ENCODE data around the gene NOL6. TPM values are rescaled to one million over a fixed set of nuclear protein-coding genes. Genes with fewer than 3 reads are reported as not detected.
"Not testable (repeated sequence)": the region's sequence is repeated elsewhere in the genome, so short reads cannot be mapped to it uniquely, and the experiment has no call there.

The NOL6 gene, protein sequence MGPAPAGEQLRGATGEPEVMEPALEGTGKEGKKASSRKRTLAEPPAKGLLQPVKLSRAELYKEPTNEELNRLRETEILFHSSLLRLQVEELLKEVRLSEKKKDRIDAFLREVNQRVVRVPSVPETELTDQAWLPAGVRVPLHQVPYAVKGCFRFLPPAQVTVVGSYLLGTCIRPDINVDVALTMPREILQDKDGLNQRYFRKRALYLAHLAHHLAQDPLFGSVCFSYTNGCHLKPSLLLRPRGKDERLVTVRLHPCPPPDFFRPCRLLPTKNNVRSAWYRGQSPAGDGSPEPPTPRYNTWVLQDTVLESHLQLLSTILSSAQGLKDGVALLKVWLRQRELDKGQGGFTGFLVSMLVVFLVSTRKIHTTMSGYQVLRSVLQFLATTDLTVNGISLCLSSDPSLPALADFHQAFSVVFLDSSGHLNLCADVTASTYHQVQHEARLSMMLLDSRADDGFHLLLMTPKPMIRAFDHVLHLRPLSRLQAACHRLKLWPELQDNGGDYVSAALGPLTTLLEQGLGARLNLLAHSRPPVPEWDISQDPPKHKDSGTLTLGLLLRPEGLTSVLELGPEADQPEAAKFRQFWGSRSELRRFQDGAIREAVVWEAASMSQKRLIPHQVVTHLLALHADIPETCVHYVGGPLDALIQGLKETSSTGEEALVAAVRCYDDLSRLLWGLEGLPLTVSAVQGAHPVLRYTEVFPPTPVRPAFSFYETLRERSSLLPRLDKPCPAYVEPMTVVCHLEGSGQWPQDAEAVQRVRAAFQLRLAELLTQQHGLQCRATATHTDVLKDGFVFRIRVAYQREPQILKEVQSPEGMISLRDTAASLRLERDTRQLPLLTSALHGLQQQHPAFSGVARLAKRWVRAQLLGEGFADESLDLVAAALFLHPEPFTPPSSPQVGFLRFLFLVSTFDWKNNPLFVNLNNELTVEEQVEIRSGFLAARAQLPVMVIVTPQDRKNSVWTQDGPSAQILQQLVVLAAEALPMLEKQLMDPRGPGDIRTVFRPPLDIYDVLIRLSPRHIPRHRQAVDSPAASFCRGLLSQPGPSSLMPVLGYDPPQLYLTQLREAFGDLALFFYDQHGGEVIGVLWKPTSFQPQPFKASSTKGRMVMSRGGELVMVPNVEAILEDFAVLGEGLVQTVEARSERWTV
- 30.4 to 48.1 TPM (median 31.1 TPM) in 3 replicates for total RNA-seq
- long read RNA-seq, full-length matches to known transcripts: 14 of 46 reads
- long read RNA-seq, partial matches to known transcripts: 8 of 46 reads
- long read RNA-seq, other reads (novel, unspliced or antisense): 24 of 46 reads

DNA sequence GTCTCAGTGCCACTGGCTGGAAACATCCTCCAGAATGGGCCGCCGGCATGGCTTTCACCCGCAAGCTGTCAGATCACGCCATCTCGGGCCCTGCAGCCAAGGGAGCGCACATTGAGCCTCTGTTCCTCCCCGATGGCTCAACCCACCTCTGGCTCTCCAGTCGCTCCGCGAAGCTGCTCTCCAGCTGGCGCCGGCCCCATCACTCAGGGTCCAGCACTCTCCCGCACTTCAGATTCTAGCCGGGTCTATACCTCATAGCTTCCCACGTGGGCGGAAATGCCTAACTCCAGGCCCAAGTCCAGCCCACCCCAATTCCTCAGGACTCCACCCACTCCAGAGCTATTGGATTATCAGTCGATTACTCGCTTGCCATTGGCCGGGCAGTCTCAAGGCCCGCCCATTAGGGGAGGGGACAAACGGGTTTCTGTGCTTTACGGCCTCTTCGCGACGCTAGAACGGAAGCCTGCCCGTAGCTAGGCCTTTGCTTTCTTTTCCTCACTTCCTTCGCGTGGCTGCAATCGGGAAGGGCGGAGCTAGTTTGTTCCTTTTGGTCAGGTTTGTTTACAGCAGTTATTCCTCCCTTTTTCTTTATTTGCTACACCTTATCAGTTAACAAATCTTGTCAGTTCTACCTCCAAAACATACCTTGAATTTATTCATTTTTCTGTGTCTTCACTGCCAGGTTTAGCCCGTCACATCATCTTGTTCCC lies at the start of gene NOL6:
NOL6 (minus strand) TSS at position 282 of the 710 bp plus-strand sequence; CDS start at position 200, 82 bp downstream.
- H3K9me3 Mint-ChIP-seq (ENCODE audit: low read depth): no peaks in the 10 kb centered on the region
- peaks cover 30% of the 10 kb centered on the region for H3K4me1 Mint-ChIP-seq (ENCODE audit: low read depth)
- peak within 1 kb of the TSS; percentile 99 for H3K4me3 Mint-ChIP-seq (ENCODE audit: unreplicated experiment)
- peak within 1 kb of the TSS; percentile 96 for H3K27ac Mint-ChIP-seq (ENCODE audit: unreplicated experiment)
- H3K27me3 Mint-ChIP-seq (ENCODE audit: low read depth): no peaks in the 10 kb centered on the region
- peak; percentile 97 for DNase-seq (ENCODE audit: low spot score)
- TF ChIP-seq, protein P1, sequence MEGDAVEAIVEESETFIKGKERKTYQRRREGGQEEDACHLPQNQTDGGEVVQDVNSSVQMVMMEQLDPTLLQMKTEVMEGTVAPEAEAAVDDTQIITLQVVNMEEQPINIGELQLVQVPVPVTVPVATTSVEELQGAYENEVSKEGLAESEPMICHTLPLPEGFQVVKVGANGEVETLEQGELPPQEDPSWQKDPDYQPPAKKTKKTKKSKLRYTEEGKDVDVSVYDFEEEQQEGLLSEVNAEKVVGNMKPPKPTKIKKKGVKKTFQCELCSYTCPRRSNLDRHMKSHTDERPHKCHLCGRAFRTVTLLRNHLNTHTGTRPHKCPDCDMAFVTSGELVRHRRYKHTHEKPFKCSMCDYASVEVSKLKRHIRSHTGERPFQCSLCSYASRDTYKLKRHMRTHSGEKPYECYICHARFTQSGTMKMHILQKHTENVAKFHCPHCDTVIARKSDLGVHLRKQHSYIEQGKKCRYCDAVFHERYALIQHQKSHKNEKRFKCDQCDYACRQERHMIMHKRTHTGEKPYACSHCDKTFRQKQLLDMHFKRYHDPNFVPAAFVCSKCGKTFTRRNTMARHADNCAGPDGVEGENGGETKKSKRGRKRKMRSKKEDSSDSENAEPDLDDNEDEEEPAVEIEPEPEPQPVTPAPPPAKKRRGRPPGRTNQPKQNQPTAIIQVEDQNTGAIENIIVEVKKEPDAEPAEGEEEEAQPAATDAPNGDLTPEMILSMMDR (IDR thresholded peaks at IDR 0.05): no peak
- H3K36me3 Mint-ChIP-seq (ENCODE audit: low read depth): peaks cover 13% of the 10 kb centered on the region

DNA sequence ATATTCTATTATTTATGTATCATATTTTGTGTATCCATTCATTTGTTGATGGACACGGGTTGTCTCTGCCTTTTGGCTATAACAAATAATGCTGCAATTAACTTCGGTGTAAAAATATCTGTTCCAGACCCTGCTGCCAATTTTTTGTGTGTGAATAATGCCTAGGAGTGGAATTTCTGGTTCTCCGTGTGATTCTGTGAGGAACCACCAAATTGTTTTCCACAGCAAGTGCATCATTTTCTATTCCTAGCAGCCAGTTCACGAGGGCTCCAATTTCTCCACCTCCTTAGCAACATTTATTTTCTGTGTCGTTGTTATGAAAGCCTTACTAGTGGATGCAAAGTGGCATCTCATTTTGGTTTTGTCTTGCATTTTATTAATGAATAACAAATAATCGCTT lies 48.1 kb upstream of the NOL6 start:
- H3K9me3 Mint-ChIP-seq (ENCODE audit: low read depth); H3K27ac Mint-ChIP-seq (ENCODE audit: unreplicated experiment); DNase-seq (ENCODE audit: low spot score); H3K4me3 Mint-ChIP-seq (ENCODE audit: unreplicated experiment); H3K36me3 Mint-ChIP-seq (ENCODE audit: low read depth); H3K27me3 Mint-ChIP-seq (ENCODE audit: low read depth): not testable (repeated sequence)
- H3K4me1 Mint-ChIP-seq (ENCODE audit: low read depth): peaks cover 23% of the 10 kb centered on the region

DNA sequence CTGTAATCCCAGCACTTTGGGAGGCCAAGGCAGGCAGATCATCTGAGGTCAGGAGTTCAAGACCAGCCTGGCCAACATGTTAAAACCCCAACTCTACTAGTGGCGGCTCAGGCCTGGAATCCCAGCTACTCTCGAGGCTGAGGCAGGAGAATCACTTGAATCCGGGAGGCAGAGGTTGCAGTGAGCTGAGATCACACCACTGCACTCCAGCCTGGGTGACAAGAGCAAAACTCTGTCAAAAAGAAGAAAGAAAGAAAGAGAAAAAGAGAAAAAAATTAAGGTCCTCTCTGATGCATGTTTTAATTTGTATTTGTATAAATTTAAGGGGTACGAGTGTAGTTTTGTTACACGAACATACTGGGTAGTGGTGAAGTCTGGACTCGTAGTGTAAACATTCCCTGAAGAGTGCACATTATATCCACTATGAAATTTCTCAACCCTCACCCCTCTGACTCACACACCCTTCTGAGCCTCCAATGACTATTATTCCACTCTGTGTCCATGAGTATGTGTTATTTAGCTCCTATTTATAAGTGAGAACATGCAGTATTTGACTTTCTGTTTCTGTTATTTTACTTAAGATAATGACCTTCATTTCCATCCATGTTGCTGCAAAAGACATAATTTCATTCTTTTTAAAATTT lies 44.3 kb upstream of the NOL6 start:
- Mint-ChIP-seq H3K4me1 (ENCODE audit: low read depth) (peaks cover 12% of the 10 kb centered on the region), H3K27ac (ENCODE audit: unreplicated experiment) (peak overlapping the region; percentile 65)
- not testable (repeated sequence) for H3K4me3 Mint-ChIP-seq (ENCODE audit: unreplicated experiment); DNase-seq (ENCODE audit: low spot score); H3K9me3 Mint-ChIP-seq (ENCODE audit: low read depth); H3K36me3 Mint-ChIP-seq (ENCODE audit: low read depth); H3K27me3 Mint-ChIP-seq (ENCODE audit: low read depth)

DNA sequence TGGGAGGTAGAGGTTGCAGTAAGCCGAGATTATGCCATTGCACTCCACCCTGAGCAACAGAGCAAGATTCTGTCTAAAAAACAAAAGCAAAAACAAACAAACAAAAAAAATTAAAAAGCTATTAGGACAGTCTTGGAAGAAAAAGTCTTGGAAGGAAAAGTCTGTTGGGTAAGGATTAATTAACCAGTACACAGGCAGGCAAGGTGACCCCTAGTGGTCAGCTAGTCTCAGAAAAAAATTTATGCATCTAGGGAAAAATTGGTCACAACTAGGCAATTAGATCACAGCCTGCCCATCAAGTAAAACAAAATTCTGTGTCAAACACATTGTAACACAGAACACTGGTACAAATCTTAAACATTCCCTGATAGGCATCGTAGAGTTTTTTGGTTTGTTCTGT lies 43.6 kb upstream of the NOL6 start:
- no peak for DNase-seq (ENCODE audit: low spot score)
- Mint-ChIP-seq H3K27me3 (ENCODE audit: low read depth) (no peaks in the 10 kb centered on the region), H3K27ac (ENCODE audit: unreplicated experiment) (peak overlapping the region; percentile 45), H3K4me3 (ENCODE audit: unreplicated experiment) (no peak overlapping the region), H3K9me3 (ENCODE audit: low read depth) (peaks cover 5% of the 10 kb centered on the region), H3K36me3 (ENCODE audit: low read depth) (no peaks in the 10 kb centered on the region), H3K4me1 (ENCODE audit: low read depth) (peaks cover 10% of the 10 kb centered on the region)
- TF ChIP-seq, protein P1 (IDR thresholded peaks at IDR 0.05): peak; percentile 82

DNA sequence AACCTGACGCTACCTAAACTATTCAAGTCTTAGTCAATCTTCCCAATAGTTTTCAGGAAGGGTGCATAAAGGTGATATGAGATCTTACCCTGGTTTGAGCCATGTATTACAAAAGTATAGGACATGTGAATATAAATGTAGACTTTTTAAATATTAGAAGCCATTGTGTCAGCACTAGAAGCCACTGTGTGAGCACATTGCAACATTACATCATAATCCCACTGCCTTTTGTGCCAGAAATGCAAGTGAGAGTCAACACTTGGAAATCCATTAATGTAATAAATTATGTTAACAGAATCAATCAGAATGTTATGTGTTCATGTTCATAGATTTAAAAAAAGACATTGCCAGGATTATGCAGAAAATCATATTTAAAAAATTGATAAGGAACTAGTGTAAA lies 42.7 kb upstream of the NOL6 start:
- not testable (repeated sequence) for H3K9me3 Mint-ChIP-seq (ENCODE audit: low read depth); H3K27ac Mint-ChIP-seq (ENCODE audit: unreplicated experiment); H3K36me3 Mint-ChIP-seq (ENCODE audit: low read depth); DNase-seq (ENCODE audit: low spot score); H3K27me3 Mint-ChIP-seq (ENCODE audit: low read depth); H3K4me3 Mint-ChIP-seq (ENCODE audit: unreplicated experiment)
- H3K4me1 Mint-ChIP-seq (ENCODE audit: low read depth): peaks cover 12% of the 10 kb centered on the region

DNA sequence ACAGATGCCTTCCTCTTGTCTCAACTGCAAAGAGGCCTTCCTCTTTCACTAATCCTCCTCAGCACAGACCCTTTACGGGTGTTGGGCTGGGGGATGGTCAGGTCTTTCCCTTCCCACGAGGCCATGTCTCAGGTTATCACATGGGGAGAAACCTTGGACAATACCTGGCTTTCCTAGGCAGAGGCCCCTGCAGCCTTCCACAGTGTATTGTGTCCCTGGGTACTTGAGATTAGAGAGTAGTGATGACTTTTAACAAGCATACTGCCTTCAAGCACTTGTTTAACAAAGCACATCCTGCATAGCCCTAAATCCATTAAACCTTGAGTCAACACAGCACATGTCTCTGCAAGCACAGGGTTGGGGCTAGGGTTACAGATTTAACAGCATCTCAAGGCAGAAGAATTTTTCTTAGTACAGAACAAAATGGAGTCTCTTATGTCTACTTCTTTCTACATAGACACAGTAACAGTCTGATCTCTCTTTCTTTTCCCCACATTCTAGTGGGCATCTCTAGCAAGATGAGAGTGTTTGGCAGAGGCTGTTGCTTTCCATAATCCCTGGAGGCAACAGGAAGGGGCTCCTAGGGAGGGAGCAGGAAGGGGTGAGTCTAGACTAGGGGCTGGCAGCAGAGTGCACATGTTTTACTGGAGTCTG lies 41.7 kb upstream of the NOL6 start:
- H3K27me3 Mint-ChIP-seq (ENCODE audit: low read depth); DNase-seq (ENCODE audit: low spot score); H3K36me3 Mint-ChIP-seq (ENCODE audit: low read depth); H3K4me3 Mint-ChIP-seq (ENCODE audit: unreplicated experiment); H3K9me3 Mint-ChIP-seq (ENCODE audit: low read depth); H3K27ac Mint-ChIP-seq (ENCODE audit: unreplicated experiment): not testable (repeated sequence)
- peaks cover 20% of the 10 kb centered on the region for H3K4me1 Mint-ChIP-seq (ENCODE audit: low read depth)

DNA sequence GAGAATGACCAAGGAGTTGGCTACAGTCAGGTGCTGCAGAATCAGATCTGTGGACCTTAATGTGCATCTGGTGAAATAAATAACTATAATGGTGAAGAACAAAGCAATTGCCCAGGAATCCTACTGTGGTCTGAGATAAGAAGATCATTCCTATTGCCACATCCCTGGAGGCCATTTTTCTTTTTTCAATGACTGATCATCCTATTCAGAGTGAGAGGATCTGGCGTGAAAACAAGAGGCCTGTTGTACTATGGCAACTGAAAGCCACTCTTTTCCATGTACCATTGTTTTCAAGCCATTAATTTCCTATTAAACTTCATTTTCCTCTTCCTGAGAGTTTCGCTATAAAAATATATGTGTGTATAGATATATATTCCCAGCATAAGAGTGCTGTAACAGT lies 38.8 kb upstream of the NOL6 start:
- DNase-seq (ENCODE audit: low spot score); H3K36me3 Mint-ChIP-seq (ENCODE audit: low read depth); H3K27ac Mint-ChIP-seq (ENCODE audit: unreplicated experiment); H3K9me3 Mint-ChIP-seq (ENCODE audit: low read depth); H3K27me3 Mint-ChIP-seq (ENCODE audit: low read depth); H3K4me3 Mint-ChIP-seq (ENCODE audit: unreplicated experiment): not testable (repeated sequence)
- peaks cover 18% of the 10 kb centered on the region for H3K4me1 Mint-ChIP-seq (ENCODE audit: low read depth)

DNA sequence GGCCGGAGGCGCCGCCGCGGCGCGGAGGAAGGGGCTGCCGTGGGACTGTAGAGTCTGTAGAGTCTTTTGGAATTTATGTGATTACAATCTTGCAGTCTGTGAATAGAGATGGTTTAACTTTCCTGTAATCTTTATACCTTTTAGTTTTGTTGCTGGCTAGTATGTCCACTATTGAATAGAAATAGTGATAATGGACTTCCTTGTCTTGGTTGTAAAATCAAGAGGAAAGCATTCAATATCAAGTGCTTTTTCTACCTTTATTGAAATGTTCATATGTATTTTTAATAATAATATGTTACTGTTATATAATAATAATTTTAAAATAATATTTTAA lies 37.4 kb upstream of the NOL6 start:
- Mint-ChIP-seq H3K27ac (ENCODE audit: unreplicated experiment) (peak overlapping the region; percentile 100), H3K4me1 (ENCODE audit: low read depth) (peaks cover 30% of the 10 kb centered on the region)

More for the DNA sequence above, 37.4 kb upstream of the NOL6 start:
- H3K4me3 Mint-ChIP-seq (ENCODE audit: unreplicated experiment): peak overlapping the region; percentile 97
- H3K27me3 Mint-ChIP-seq (ENCODE audit: low read depth); DNase-seq (ENCODE audit: low spot score); H3K9me3 Mint-ChIP-seq (ENCODE audit: low read depth); H3K36me3 Mint-ChIP-seq (ENCODE audit: low read depth): not testable (repeated sequence)
